H1 (cell line): Measurements from ENCODE around the gene USP12. TPM values are rescaled to one million over a fixed set of nuclear protein-coding genes. Genes with fewer than 3 reads are reported as not detected.
"Not testable (repeated sequence)": the region's sequence is repeated elsewhere in the genome, so short reads cannot be mapped to it uniquely, and the experiment has no call there.

Source experiments
- CTCF ChIA-PET: fragments of 300-600 bp; sonication (Branson Sonifier 250); formaldehyde crosslinking; loops from one replicate; lab custom pipeline; 2021; ENCODE audit not compliant: partially characterized antibody; lab: Charles Lee
- POLR2A ChIA-PET: fragments of 300-600 bp; sonication (Branson Sonifier 250); formaldehyde crosslinking; loops from one replicate; lab custom pipeline; 2021; ENCODE audit warnings: inconsistent platforms; ENCODE audit not compliant: partially characterized antibody; lab: Charles Lee
- DNase-seq, 2 experiments: peaks; one replicate each; pipeline versions ENCODE4 v3.0.0 to v3.0.0-alpha.2; 2010 to 2022; ENCODE audit warnings: low spot score in 2 of 2, low read depth in 1 of 2, mixed read lengths in 1 of 2
- FAIRE-seq: peaks from 2 replicates; lab custom pipeline; 2011; peaks lifted over from hg19 to GRCh38; lab: Jason Lieb, UNC
- H2AFZ ChIP-seq: 2 replicates; pipeline ENCODE4 v1.8.1; 2012; ENCODE audit warnings: low read length, inconsistent platforms
- H2AK5ac ChIP-seq: 2 replicates; pipeline ENCODE4 v1.6.1; 2013; ENCODE audit warnings: low read depth, low read length
- H2BK120ac ChIP-seq: replicated peaks from 2 replicates; pipeline ENCODE3; 2013; ENCODE audit warnings: low read depth, low read length, inconsistent platforms
- H2BK12ac ChIP-seq: 2 replicates; pipeline ENCODE4 v1.6.1; 2013; ENCODE audit warnings: low read depth, low read length
- H2BK15ac ChIP-seq: 2 replicates; pipeline ENCODE4 v1.6.1; 2013; ENCODE audit warnings: low read length
- H2BK20ac ChIP-seq: 2 replicates; pipeline ENCODE4 v1.6.1; 2013; ENCODE audit warnings: low read length
- H2BK5ac ChIP-seq: 2 replicates; pipeline ENCODE4 v1.6.1; 2013; ENCODE audit warnings: low read depth, low read length
- H3K14ac ChIP-seq: 2 replicates; pipeline ENCODE4 v1.6.1; 2013; ENCODE audit warnings: inconsistent platforms; ENCODE audit not compliant: insufficient read length
- H3K18ac ChIP-seq: 2 replicates; pipeline ENCODE4 v1.6.1; 2013; ENCODE audit warnings: low read length; ENCODE audit errors: extremely low read depth
- H3K23ac ChIP-seq: 2 replicates; pipeline ENCODE4 v1.6.1; 2013; ENCODE audit warnings: inconsistent platforms; ENCODE audit not compliant: insufficient read length
- H3K23me2 ChIP-seq: 2 replicates; pipeline ENCODE4 v1.6.1; 2013; ENCODE audit warnings: low read depth, low read length
- H3K27ac ChIP-seq: 2 replicates; pipeline ENCODE4 v1.6.1; 2011; ENCODE audit warnings: low read depth, low read length, inconsistent platforms
- H3K27me3 ChIP-seq, 4 experiments: replicated peaks in 1 of 4; 1 replicate in 1 of 4; 2 replicates in 3 of 4; pipeline versions ENCODE4 v1.6.1 to v1.8.1; 2011 to 2013; ENCODE audit warnings: low read length in 3 of 4, mild to moderate bottlenecking in 3 of 4, inconsistent platforms in 2 of 4, mixed read lengths in 2 of 4, moderate library complexity in 1 of 4; ENCODE audit not compliant: control insufficient read depth in 3 of 4, insufficient read depth in 3 of 4; ENCODE audit errors: extremely low read depth in 1 of 4
- H3K36me3 ChIP-seq, 4 experiments: 2 replicates each; pipeline versions ENCODE4 v1.6.1 to v1.8.1; 2011 to 2013; ENCODE audit warnings: mild to moderate bottlenecking in 4 of 4, low read length in 3 of 4, moderate library complexity in 2 of 4, control low read depth in 1 of 4, inconsistent platforms in 1 of 4; ENCODE audit not compliant: insufficient read depth in 4 of 4, control insufficient read depth in 2 of 4
- H3K4ac ChIP-seq: replicated peaks from 2 replicates; pipeline ENCODE3; 2013; ENCODE audit warnings: low read length, low read depth, mixed read lengths, inconsistent platforms; ENCODE audit not compliant: insufficient read length
- H3K4me1 ChIP-seq, 4 experiments: replicated peaks in 1 of 4; 1 replicate in 1 of 4; 2 replicates in 3 of 4; pipeline versions ENCODE4 v1.6.1 to v1.8.1; 2011 to 2013; ENCODE audit warnings: low read length in 3 of 4, inconsistent platforms in 2 of 4, mixed read lengths in 1 of 4; ENCODE audit not compliant: insufficient read depth in 4 of 4, control insufficient read depth in 3 of 4
- H3K4me2 ChIP-seq, 2 experiments: 2 replicates each; pipeline versions ENCODE4 v1.6.1 to v1.8.1; 2011 to 2013; ENCODE audit warnings: low read depth in 2 of 2, low read length in 2 of 2, control low read depth in 1 of 2, inconsistent platforms in 1 of 2, mild to moderate bottlenecking in 1 of 2; ENCODE audit not compliant: insufficient read depth in 1 of 2
- H3K4me3 ChIP-seq, 4 experiments: fragments of 200-600, 300-600 bp in 1 of 4; sonication (generic), shearing (Covaris generic), sonication (Bioruptor Twin) in 1 of 4; 2 replicates each; pipeline versions ENCODE4 v1.5.1 to v1.8.1; 2011 to 2016; ENCODE audit warnings: low read length in 4 of 4, low read depth in 3 of 4, control low read depth in 2 of 4, inconsistent platforms in 2 of 4, mild to moderate bottlenecking in 2 of 4, mixed read lengths in 1 of 4, moderate library complexity in 1 of 4; ENCODE audit not compliant: insufficient read depth in 2 of 4; ENCODE audit errors: extremely low read depth in 1 of 4
- H3K56ac ChIP-seq: replicated peaks from 2 replicates; pipeline ENCODE3; 2013; ENCODE audit warnings: low read depth, mild to moderate bottlenecking, mixed read lengths, low read length, inconsistent platforms; ENCODE audit not compliant: insufficient read length
- H3K79me1 ChIP-seq: 2 replicates; pipeline ENCODE4 v1.6.1; 2013; ENCODE audit warnings: low read depth, low read length, control low read depth
- H3K79me2 ChIP-seq, 2 experiments: 2 replicates each; pipeline versions ENCODE4 v1.6.1 to v1.8.1; 2012 to 2013; ENCODE audit warnings: low read length in 2 of 2, mild to moderate bottlenecking in 2 of 2, inconsistent platforms in 1 of 2; ENCODE audit not compliant: insufficient read depth in 2 of 2, control insufficient read depth in 1 of 2
- H3K9ac ChIP-seq, 4 experiments: replicated peaks in 1 of 4; 1 replicate in 1 of 4; 2 replicates in 3 of 4; pipeline versions ENCODE4 v1.6.1 to v1.8.1; 2011 to 2013; ENCODE audit warnings: low read depth in 3 of 4, low read length in 3 of 4, control low read depth in 2 of 4, mild to moderate bottlenecking in 2 of 4, moderate library complexity in 2 of 4, inconsistent platforms in 1 of 4; ENCODE audit errors: extremely low read depth in 1 of 4
- H3K9me3 ChIP-seq, 2 experiments: 2 replicates each; pipeline versions ENCODE4 v1.6.1 to v1.8.1; 2012 to 2013; ENCODE audit warnings: mild to moderate bottlenecking in 2 of 2, moderate library complexity in 2 of 2, control low read depth in 1 of 2, inconsistent platforms in 1 of 2, low read depth in 1 of 2, low read length in 1 of 2, mixed read lengths in 1 of 2; ENCODE audit not compliant: insufficient read depth in 2 of 2
- H4K20me1 ChIP-seq, 2 experiments: replicated peaks in 1 of 2; 2 replicates each; pipeline versions ENCODE3 to v1.8.1; 2011 to 2013; ENCODE audit warnings: inconsistent platforms in 2 of 2, low read length in 2 of 2, mild to moderate bottlenecking in 1 of 2; ENCODE audit not compliant: insufficient read depth in 2 of 2, control insufficient read depth in 1 of 2
- H4K5ac ChIP-seq: 2 replicates; pipeline ENCODE4 v1.6.1; 2013; ENCODE audit warnings: low read length, low read depth, mixed read lengths, inconsistent platforms; ENCODE audit not compliant: insufficient read length
- H4K8ac ChIP-seq: 2 replicates; pipeline ENCODE4 v1.8.0; 2013; ENCODE audit warnings: mild to moderate bottlenecking, moderate library complexity, low read length, inconsistent platforms; ENCODE audit not compliant: insufficient read depth; ENCODE audit errors: extremely low read depth
- H4K91ac ChIP-seq: replicated peaks from 2 replicates; pipeline ENCODE3; 2013; ENCODE audit warnings: low read length, mixed read lengths, inconsistent platforms; ENCODE audit not compliant: insufficient read length
- WGBS, 2 experiments: shearing (Covaris generic) in 1 of 2; methylation state at CpG; one replicate each; pipeline versions ENCODE4 v1.1.6 to v1.1.7; 2013 to 2015; ENCODE audit warnings: low lambda C conversion rate in 2 of 2, mixed read lengths in 2 of 2, inconsistent platforms in 1 of 2, low coverage in 1 of 2, missing lambda C conversion rate in 1 of 2; ENCODE audit not compliant: insufficient replicate concordance in 2 of 2, insufficient coverage in 1 of 2, insufficient read length in 1 of 2; ENCODE audit errors: extremely low coverage in 1 of 2, missing lambda C conversion rate in 1 of 2; 5-methylcytosine and 5-hydroxymethylcytosine counted together
- polyA plus RNA-seq, 7 experiments: library from polyadenylated mRNA; depleted of rRNA in 3 of 7; stranded (reverse) in 5 of 7; unstranded in 2 of 7; fragments of >200 nt in 5 of 7; fragments of 200-250 nt in 2 of 7; gene quantifications; 1 replicate in 5 of 7; 2 replicates in 1 of 7; 4 replicates in 1 of 7; pipeline versions ENCODE4 v1.2.1 to v1.2.3, GENCODE V29; 2011 to 2013; ENCODE audit warnings: missing spikeins in 2 of 7, mixed read lengths in 2 of 7
- total RNA-seq: library from RNA; stranded (reverse); fragmentation: NEBNext Ultra II Directional; extraction: Animal tissue kit (Norgen Biotek cat#: 25700); gene quantifications from 2 replicates; pipeline ENCODE4 v1.2.1, GENCODE V29; 2021

The USP12 gene
- total and polyA plus RNA-seq, 2 of the 8 experiments (the other 6 are each of a cell fraction or from before 2014, with no cell fraction given) = 4.0 to 30.0 TPM

DNA sequence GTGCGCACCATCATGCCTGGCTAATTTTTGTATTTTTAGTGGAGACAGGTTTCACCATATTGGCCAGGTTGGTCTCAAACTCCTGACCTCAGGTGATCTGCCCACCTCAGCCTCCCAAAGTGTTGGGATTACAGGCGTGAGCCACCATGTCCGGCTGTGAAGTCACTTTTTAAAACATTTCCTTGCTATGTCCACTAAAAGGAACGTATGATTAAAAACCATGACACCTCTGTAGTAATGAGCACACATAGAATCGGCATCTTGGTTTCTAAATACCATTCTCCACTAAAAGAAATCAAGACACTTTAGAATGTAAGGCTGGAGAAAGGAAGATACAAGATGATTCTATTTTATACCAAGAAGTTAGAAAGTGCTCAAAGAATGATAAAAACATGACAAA, 30.5 kb downstream of the USP12 start:
- H3K27ac ChIP-seq, H4K5ac ChIP-seq, H2BK120ac ChIP-seq, H3K56ac ChIP-seq, H2BK15ac ChIP-seq, H2BK20ac ChIP-seq, H3K9me3 ChIP-seq, H3K27me3 ChIP-seq, H3K36me3 ChIP-seq, H3K9ac ChIP-seq, H4K20me1 ChIP-seq, H2BK5ac ChIP-seq, FAIRE-seq, H3K4me1 ChIP-seq, H3K14ac ChIP-seq, DNase-seq, H3K23ac ChIP-seq, POLR2A ChIA-PET, H4K91ac ChIP-seq, H2AK5ac ChIP-seq, H2AFZ ChIP-seq, H3K4me2 ChIP-seq, H2BK12ac ChIP-seq, H4K8ac ChIP-seq, H3K79me1 ChIP-seq, H3K23me2 ChIP-seq, H3K4me3 ChIP-seq, H3K4ac ChIP-seq, H3K18ac ChIP-seq: not testable (repeated sequence)
- H3K79me2 ChIP-seq = peaks cover 4 to 98% of the 10 kb centered on the region in 2 experiments
- CTCF ChIA-PET = interaction anchor here (1.2 kb wide), 1 partner anchor 8 kb away, joined by 4 read pairs; no protein-coding TSS in a partner anchor
- WGBS, 2 experiments = 91% methylated on average over 5 of the region's 5 CpGs; no CpG with 5 or more reads in 1 of the 2 experiments
